GM12892 (cell line): ENCODE results near the gene SESTD1. TPM values are rescaled to one million over a fixed set of nuclear protein-coding genes. Genes with fewer than 3 reads are reported as not detected.

Source experiments
- DNase-seq: peaks from one replicate; pipeline ENCODE4 v3.0.0; 2011; ENCODE audit not compliant: insufficient read length
- FAIRE-seq: peaks from 2 replicates; lab custom pipeline; 2011; peaks lifted over from hg19 to GRCh38; lab: Jason Lieb, UNC
- POLR2A ChIP-seq: IDR thresholded peaks from 2 replicates; pipeline ENCODE4 v1.6.1; 2011; ENCODE audit warnings: low read depth, low read length, control low read depth
- POLR2AphosphoS5 ChIP-seq: IDR thresholded peaks from 2 replicates; pipeline ENCODE4 v1.6.1; 2011; ENCODE audit warnings: low read depth, low read length, control low read depth
- TAF1 ChIP-seq: IDR thresholded peaks from 2 replicates; pipeline ENCODE4 v1.6.1; 2011; ENCODE audit warnings: low read depth, mild to moderate bottlenecking, control low read depth, low read length, borderline replicate concordance
- polyA plus RNA-seq: library from polyadenylated mRNA; unstranded; fragments of >200 nt; gene quantifications from one replicate; pipeline ENCODE4 v1.2.1, GENCODE V29; 2012; ENCODE audit warnings: missing spikeins, inconsistent platforms; ENCODE audit not compliant: missing spikeins

The SESTD1 gene
- 11.5 TPM for polyA plus RNA-seq

- FAIRE-seq: peak; percentile 78
- TF ChIP-seq POLR2AphosphoS5 (no peak), POLR2A (no peak; the same call in 1 of the 2 replicates), TAF1 (no peak)
- DNase-seq: peak; percentile 52
These were observed at the start of gene SESTD1 for GRCh38 chr2:179264368-179265081. SESTD1 (minus strand) TSS chr2:179264832; CDS start chr2:179191841, 72,991 bp downstream.

- no peak for TF ChIP-seq POLR2AphosphoS5
- no peak for TF ChIP-seq TAF1
- no peak for TF ChIP-seq POLR2A
- DNase-seq (no peak), FAIRE-seq (no peak)
These were observed 48.4 kb upstream of the SESTD1 start for GRCh38 chr2:179313057-179313456.

GRCh38 chr2:179311101-179311500 lies 46.5 kb upstream of the SESTD1 start:
- FAIRE-seq (no peak), DNase-seq (no peak)
- TF ChIP-seq TAF1 (no peak), POLR2AphosphoS5 (no peak), POLR2A (no peak)

- FAIRE-seq: no peak
- no peak for DNase-seq
These were observed 43.2 kb upstream of the SESTD1 start for GRCh38 chr2:179307616-179308371.

GRCh38 chr2:179305125-179305524 lies 40.5 kb upstream of the SESTD1 start:
- DNase-seq (no peak), FAIRE-seq (no peak)
- TF ChIP-seq POLR2AphosphoS5 (no peak), TAF1 (no peak), POLR2A (no peak)

More at GRCh38 chr2:179307616-179308371, 43.2 kb upstream of the SESTD1 start:
- TF ChIP-seq POLR2A (no peak), POLR2AphosphoS5 (no peak), TAF1 (no peak)

GRCh38 chr2:179304424-179304823 lies 39.8 kb upstream of the SESTD1 start:
- FAIRE-seq: no peak
- DNase-seq: no peak
- TF ChIP-seq POLR2A (no peak), TAF1 (no peak), POLR2AphosphoS5 (no peak)

- no peak for TF ChIP-seq POLR2A
- TF ChIP-seq TAF1: no peak
- DNase-seq: no peak
- no peak for FAIRE-seq
These were observed 38.3 kb upstream of the SESTD1 start for GRCh38 chr2:179302764-179303571.

GRCh38 chr2:179302149-179302548 lies 37.5 kb upstream of the SESTD1 start:
- FAIRE-seq (no peak), DNase-seq (no peak)
- TF ChIP-seq POLR2A (no peak), TAF1 (no peak), POLR2AphosphoS5 (no peak)

GRCh38 chr2:179298666-179299065 lies 34.0 kb upstream of the SESTD1 start:
- TF ChIP-seq POLR2A (no peak), POLR2AphosphoS5 (no peak), TAF1 (no peak)
- FAIRE-seq: no peak

GRCh38 chr2:179297927-179298326 lies 33.3 kb upstream of the SESTD1 start:
- DNase-seq (no peak), FAIRE-seq (no peak)
- TF ChIP-seq TAF1: no peak

More at GRCh38 chr2:179298666-179299065, 34.0 kb upstream of the SESTD1 start:
- DNase-seq: no peak

- no peak for TF ChIP-seq POLR2AphosphoS5
- no peak for TF ChIP-seq TAF1
- no peak for TF ChIP-seq POLR2A
- DNase-seq: no peak
- no peak for FAIRE-seq
These were observed 25.7 kb upstream of the SESTD1 start for GRCh38 chr2:179290329-179290728.
